Renal pelvis (tissue), 4 donors: Measurements from ENCODE around the gene NBAS. TPM values are rescaled to one million over a fixed set of nuclear protein-coding genes. Genes with fewer than 3 reads are reported as not detected.
A peak's percentile ranks its signal among the peaks of the same experiment; 100 is the strongest.
"Not testable (repeated sequence)": the region's sequence is repeated elsewhere in the genome, so short reads cannot be mapped to it uniquely, and the experiment has no call there.

Source experiments
- DNase-seq: peaks from one replicate; pipeline ENCODE4 v3.0.0-alpha.2; 2013
- polyA plus RNA-seq, 3 donors: library from polyadenylated mRNA; unstranded; fragments of 120-200 nt; gene quantifications; one replicate each; pipeline ENCODE4 v1.2.1, GENCODE V29; 2013; ENCODE audit not compliant: insufficient read length in 3 of 3

NBAS gene
- polyA plus RNA-seq, 3 donors, result 60.1 to 66.8 (median 60.5) TPM

GRCh38 chr2:15562354-15563031, 1.4 kb upstream of the NBAS start:
- DNase-seq, result no peak

GRCh38 chr2:15561574-15562344, 625 bp upstream of the NBAS start:
- peak; percentile 94 for DNase-seq

DNA sequence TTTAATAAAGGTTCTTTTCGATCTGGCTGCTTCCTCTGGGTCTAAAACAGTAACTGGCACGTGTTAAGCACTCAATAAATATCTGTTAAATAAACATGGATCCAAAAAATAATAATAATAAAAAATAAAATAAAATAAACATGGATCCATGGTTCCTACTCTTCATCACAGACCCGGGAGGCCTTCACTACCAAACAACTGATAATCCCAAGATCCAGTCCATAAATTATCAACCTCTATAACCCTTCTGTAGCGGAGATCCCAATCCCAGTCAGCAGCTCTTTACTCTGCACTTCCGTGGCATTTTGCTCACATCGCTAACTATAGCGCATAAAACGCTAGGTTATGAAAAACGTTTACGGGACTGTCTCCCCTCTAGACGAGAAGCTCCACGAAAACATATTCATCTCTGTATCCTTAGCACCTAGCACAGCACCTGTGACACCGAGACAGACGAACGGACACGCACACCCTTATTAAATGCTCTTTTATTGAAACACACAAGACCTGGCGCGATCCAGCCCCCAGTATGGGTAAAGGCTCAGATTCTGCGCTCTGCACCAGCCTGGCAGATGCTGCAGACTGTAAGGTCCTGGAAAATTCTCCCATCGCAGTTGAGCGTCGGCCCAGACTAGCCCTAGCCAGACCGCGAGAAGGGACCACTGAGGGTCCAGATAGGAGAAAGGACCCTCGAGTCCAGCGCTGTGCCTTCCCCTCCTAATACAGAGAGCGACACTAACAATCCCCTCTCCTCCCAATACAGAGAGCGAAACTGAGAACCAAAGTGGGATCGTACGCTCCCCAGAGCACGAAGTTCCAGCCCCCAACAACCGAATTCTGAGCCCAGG, 770 bp downstream of the NBAS start:
- DNase-seq, result no peak

GRCh38 chr2:15559379-15560139, 1.6 kb downstream of the NBAS start:
- DNase-seq, result no peak

DNA sequence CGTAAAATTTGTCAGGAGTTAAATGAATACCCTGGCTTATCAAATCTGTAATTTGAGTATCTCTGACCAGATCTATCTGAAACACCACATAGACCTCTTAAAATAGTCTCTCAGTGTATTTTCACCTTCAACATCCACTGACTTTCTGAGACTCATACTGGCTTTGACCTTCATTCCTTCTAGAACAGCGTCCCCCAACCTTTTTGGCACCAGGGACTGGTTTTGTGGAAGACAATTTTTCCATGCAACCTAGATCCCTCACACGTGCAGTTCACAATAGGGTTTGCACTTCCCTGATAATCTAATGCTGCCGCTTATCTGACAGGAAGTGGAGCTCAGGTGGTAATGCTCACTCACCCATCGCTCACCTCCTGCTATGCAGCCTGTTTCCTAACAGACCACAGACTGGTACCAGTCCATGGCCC, 3.2 kb downstream of the NBAS start:
- DNase-seq, result no peak

DNA sequence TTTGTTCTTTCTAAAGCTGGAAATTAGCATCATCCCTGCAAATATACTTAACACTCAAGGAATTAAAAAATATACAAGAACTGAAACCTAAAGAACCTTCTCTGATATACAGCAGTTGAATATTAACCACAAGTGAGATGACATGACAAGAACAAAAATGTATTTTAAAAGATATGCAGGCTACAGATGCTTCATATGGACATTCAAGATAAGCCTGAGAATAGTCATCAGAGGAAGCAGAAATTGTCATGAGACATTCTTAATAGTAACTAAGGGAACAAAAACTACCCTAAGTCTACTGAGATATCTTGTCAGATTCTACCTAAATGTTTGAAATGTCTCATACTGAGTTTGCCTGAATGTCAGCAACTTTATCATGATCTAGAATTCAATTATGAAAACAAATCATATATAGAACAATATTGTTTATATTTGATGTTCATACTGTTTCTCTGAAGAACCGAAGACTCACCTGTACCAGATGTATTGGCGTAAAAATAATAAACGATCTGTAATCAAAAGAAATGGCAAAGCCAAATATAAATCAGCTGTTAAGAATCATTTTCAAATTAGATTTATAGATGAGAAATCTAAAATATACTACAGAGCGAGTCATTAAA, 4.7 kb downstream of the NBAS start:
- DNase-seq, result no peak

DNA sequence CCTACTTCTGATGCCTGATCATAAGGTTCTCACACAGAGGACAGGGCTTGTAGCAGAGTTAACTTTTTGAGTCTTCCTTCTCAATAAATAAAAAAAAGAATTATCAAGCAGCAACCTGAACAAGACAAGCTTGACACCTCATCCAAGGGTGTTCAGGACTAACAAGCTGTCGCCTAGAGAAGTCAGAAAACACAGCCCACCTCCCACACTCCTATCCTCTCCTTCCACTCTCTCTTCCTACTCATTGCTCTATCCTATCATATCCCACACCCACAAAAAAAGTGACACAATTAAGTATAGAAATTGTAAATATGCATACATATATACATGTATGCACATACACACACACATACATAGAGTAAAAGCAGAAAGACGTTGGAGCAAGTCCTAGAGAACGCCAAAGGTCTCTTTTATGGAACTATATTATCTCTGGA, 5.4 kb downstream of the NBAS start:
- no peak for DNase-seq

GRCh38 chr2:15554525-15555218, 6.5 kb downstream of the NBAS start:
- no peak for DNase-seq

- no peak for DNase-seq
Measured at GRCh38 chr2:15553951-15554350, 7.2 kb downstream of the NBAS start.

- DNase-seq, result no peak
Measured at GRCh38 chr2:15553519-15553918, 7.6 kb downstream of the NBAS start.

DNA sequence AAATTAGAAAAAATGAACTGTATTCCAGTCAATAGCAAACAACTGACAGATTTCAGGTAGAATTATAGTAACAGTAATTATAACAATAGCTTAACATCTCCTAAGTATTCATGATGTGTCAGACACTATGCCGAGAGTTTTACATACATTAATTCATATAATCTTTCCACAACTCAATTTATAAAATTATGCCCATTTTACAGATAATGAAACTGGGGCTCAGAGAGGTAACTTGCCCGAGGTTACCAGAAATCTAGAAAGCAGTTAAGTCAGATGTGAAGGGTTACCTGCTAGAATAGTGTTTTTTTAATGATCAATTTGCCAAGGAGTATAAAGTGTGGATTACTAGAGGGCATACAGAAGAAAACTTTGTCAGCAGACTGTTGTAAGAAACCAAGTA, 12.2 kb downstream of the NBAS start:
- no peak for DNase-seq

GRCh38 chr2:15547115-15547876, 13.8 kb downstream of the NBAS start:
- DNase-seq, result no peak

GRCh38 chr2:15546297-15547098, 14.6 kb downstream of the NBAS start:
- no peak for DNase-seq

GRCh38 chr2:15544227-15544626, 16.9 kb downstream of the NBAS start:
- DNase-seq, result no peak

GRCh38 chr2:15543541-15543940, 17.6 kb downstream of the NBAS start:
- DNase-seq, result no peak

GRCh38 chr2:15543053-15543452, 18.1 kb downstream of the NBAS start:
- no peak for DNase-seq

DNA sequence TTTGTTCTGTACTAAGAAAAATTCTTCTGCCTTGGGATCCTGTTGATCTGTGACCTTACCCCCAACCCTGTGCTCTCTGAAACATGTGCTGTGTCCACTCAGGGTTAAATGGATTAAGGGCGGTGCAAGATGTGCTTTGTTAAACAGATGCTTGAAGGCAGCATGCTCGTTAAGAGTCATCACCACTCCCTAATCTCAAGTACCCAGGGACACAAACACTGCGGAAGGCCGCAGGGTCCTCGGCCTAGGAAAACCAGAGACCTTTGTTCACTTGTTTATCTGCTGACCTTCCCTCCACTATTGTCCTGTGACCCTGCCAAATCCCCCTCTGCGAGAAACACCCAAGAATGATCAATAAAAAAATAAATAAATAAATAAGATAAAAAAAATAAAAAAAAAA, 18.9 kb downstream of the NBAS start:
- DNase-seq, result not testable (repeated sequence)

GRCh38 chr2:15540523-15540922, 20.6 kb downstream of the NBAS start:
- not testable (repeated sequence) for DNase-seq

GRCh38 chr2:15539999-15540398, 21.1 kb downstream of the NBAS start:
- DNase-seq, result no peak
